ENCODE results near the gene SLC6A17. TPM values are rescaled to one million over a fixed set of nuclear protein-coding genes. Genes with fewer than 3 reads are reported as not detected.
A peak's percentile ranks its signal among the peaks of the same experiment; 100 is the strongest.

The SLC6A17 gene
- total and polyA plus RNA-seq, 12 donors: 0.04 to 6.9 (median 1.4) TPM; not detected in 1

DNA sequence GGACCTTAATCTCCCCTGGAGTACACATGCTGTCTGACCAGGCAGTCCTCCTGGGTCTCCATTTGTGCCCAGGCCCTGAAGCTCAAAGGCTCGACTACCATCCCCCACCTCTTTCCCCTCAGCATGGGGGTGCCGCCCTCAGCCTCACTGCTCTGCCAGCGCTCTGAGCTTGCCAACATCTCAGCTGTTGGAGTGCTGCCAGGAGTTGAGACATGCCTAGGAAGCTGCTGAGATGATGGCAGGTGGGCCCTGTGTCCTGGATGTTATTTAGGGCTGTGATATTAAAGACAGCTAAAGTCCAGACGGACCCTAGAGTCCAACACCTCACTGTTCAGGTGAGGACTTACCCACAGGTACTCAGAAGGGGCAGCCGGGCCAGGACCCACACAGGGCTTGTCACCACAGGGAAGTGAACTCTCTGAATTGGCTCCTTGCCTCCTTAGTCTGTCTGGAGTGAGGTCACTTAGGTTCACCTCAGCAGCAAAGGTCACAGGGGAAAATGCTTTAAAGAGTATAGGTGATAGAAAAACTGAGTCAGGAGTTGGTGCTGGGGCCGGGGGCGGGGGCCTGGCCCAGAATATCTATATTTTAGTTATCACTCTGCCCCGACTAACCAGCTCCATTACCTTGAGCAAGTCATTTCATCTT lies 40.1 kb downstream of the SLC6A17 start:
- peaks cover 0 to 18% of the 10 kb centered on the region in 2 donors for H3K4me1 ChIP-seq (replicated peaks in 1 of 2)
- WGBS, 4 donors: 62 to 77% (median 66%) methylated on average over 5 to 8 of the region's 8 CpGs
- no peaks in the 10 kb centered on the region for H3K27me3 ChIP-seq
- H3K27ac ChIP-seq: no peak overlapping the region
- peak; percentile 45 to 79 (median 59) for DNase-seq
- no peaks in the 10 kb centered on the region for H3K36me3 ChIP-seq (replicated peaks in 1 of 2)
- no peak overlapping the region for H3K4me3 ChIP-seq
- intact Hi-C loops (cut with DNase I): no loop called here
- H3K9me3 ChIP-seq (replicated peaks in 1 of 3): no peaks in the 10 kb centered on the region
- TF ChIP-seq, protein P1, sequence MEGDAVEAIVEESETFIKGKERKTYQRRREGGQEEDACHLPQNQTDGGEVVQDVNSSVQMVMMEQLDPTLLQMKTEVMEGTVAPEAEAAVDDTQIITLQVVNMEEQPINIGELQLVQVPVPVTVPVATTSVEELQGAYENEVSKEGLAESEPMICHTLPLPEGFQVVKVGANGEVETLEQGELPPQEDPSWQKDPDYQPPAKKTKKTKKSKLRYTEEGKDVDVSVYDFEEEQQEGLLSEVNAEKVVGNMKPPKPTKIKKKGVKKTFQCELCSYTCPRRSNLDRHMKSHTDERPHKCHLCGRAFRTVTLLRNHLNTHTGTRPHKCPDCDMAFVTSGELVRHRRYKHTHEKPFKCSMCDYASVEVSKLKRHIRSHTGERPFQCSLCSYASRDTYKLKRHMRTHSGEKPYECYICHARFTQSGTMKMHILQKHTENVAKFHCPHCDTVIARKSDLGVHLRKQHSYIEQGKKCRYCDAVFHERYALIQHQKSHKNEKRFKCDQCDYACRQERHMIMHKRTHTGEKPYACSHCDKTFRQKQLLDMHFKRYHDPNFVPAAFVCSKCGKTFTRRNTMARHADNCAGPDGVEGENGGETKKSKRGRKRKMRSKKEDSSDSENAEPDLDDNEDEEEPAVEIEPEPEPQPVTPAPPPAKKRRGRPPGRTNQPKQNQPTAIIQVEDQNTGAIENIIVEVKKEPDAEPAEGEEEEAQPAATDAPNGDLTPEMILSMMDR (IDR thresholded peaks at IDR 0.05): no peak
- no peak for TF ChIP-seq POLR2A (IDR thresholded peaks at IDR 0.05)

DNA sequence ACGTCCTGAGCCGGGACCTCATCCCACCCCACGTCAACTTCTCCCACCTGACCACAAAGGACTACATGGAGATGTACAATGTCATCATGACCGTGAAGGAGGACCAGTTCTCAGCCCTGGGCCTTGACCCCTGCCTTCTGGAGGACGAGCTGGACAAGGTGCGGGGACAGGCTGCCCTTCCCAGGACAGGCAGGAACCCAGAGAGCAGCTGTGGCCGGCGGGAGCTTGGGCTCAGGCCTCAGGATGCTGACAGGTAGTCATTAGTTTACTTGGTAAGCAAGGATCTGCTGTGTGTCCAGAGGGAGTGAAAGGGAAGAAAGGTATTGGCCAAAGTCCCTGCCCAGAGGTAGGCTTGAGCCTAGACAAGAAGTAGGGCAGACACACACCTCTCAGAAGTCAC lies 42.2 kb downstream of the SLC6A17 start:
- Histone ChIP-seq H3K27ac (no peak overlapping the region), H3K4me1 (replicated peaks in 1 of 2) (peaks cover 0 to 15% of the 10 kb centered on the region in 2 donors), H3K36me3 (replicated peaks in 1 of 2) (no peaks in the 10 kb centered on the region), H3K4me3 (no peak overlapping the region), H3K9me3 (replicated peaks in 1 of 3) (no peaks in the 10 kb centered on the region), H3K27me3 (no peaks in the 10 kb centered on the region)
- TF ChIP-seq POLR2A (IDR thresholded peaks at IDR 0.05): no peak
- TF ChIP-seq, protein P1 (IDR thresholded peaks at IDR 0.05): no peak
- 67 to 93% (median 88%) methylated on average over 4 to 8 of the region's 8 CpGs for WGBS, 4 donors
- no peak for DNase-seq
- intact Hi-C loops (cut with DNase I): no loop called here

DNA sequence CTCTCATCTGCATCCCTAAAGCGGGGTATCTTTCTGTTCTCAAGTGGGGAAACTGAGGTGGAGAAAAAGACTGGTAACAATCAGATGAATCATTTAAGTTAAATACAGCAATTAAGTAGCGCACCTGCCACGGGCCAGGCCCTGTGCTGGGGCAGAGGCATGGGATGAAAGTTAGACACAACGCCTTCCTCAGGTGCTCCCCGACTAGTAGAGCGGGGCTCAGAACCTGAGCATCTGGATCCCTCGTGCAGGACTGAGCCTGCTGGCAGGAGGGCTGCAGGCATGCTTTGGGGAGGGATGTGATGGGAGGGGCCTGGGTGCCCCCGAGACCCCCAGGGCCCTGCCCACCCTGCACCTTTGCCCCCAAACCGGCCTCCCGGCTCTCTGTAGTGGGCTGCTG lies 44.9 kb downstream of the SLC6A17 start:
- TF ChIP-seq, protein P1 (IDR thresholded peaks at IDR 0.05): no peak
- no peak for TF ChIP-seq POLR2A (IDR thresholded peaks at IDR 0.05)
- 81 to 92% (median 89%) methylated on average over 7 to 10 of the region's 10 CpGs for WGBS, 4 donors
- Histone ChIP-seq H3K4me1 (replicated peaks in 1 of 2) (no peaks in the 10 kb centered on the region), H3K27me3 (no peaks in the 10 kb centered on the region), H3K9me3 (replicated peaks in 1 of 3) (no peaks in the 10 kb centered on the region), H3K36me3 (replicated peaks in 1 of 2) (no peaks in the 10 kb centered on the region), H3K4me3 (no peak overlapping the region), H3K27ac (no peak overlapping the region)
- intact Hi-C loops (cut with DNase I): no loop called here
- DNase-seq: no peak

DNA sequence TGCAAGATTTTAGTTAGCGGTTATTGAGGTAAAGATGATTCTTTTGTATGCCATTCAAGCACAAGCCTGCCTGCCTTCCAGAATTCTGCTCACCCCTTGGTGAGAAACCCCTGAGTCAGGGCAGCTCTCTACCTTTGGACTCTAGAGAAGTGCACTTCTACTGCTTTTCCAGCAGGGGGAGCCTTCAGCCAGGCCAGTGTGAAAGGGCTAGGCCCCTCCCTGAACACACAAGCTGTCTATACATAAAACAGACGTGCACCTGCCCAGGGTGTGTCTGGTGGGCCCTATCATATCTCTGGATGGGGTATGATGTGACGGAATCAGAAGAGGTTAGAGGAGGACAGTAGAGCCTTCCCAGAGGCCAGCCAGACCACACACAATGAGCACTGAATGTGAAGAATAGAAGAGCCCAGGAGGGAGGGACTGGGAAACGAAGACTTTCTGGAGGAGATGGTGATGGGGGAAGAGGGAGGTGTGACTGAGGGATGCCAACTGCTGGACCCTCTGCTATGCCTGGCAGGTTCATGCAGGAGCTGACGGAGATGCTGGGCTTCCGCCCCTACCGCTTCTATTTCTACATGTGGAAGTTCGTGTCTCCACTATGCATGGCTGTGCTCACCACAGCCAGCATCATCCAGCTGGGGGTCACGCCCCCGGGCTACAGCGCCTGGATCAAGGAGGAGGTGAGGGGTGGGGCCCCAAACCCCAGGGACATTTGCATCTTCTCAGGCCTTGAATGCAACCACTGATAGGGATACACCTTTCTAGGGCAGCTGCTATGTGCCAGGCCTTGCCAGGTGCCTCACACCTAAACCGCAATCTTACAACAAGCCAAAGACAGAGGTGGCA lies 46.8 kb downstream of the SLC6A17 start:
- Histone ChIP-seq H3K27me3 (no peaks in the 10 kb centered on the region), H3K4me1 (replicated peaks in 1 of 2) (no peaks in the 10 kb centered on the region), H3K27ac (no peak overlapping the region), H3K9me3 (replicated peaks in 1 of 3) (no peaks in the 10 kb centered on the region), H3K4me3 (no peak overlapping the region), H3K36me3 (replicated peaks in 1 of 2) (no peaks in the 10 kb centered on the region)
- DNase-seq: peak in 3 of 7 donors; percentile 31 to 41 (median 33)
- TF ChIP-seq, protein P1 (IDR thresholded peaks at IDR 0.05): peak; percentile 57 to 88 (median 74)
- TF ChIP-seq POLR2A (IDR thresholded peaks at IDR 0.05): no peak
- 56 to 72% (median 59%) methylated on average over 9 to 12 of the region's 12 CpGs for WGBS, 4 donors
- intact Hi-C loops (cut with DNase I): no loop called here

All from adrenal gland (tissue), 12 donors.